HG02938 (cell line): ENCODE measurements around the gene CP.

Source experiments
- ATAC-seq: cut with Tn5 transposase; IDR thresholded peaks from one replicate; pipeline ENCODE4 v1.9.1; 2021; ENCODE audit warnings: mild to moderate bottlenecking, moderate library complexity; ENCODE audit not compliant: unreplicated experiment

CP gene

GRCh38 chr3:149186721-149187120 lies 34.9 kb downstream of the CP start:
- no peak for ATAC-seq

GRCh38 chr3:149186219-149186618 lies 35.4 kb downstream of the CP start:
- no peak for ATAC-seq

GRCh38 chr3:149181182-149181581 lies 40.4 kb downstream of the CP start:
- no peak for ATAC-seq

- ATAC-seq = no peak
These were observed 41.5 kb downstream of the CP start for GRCh38 chr3:149180057-149180573.

GRCh38 chr3:149179220-149179619 lies 42.4 kb downstream of the CP start:
- ATAC-seq = no peak

GRCh38 chr3:149177122-149177521 lies 44.5 kb downstream of the CP start:
- no peak for ATAC-seq

GRCh38 chr3:149174901-149175300 lies 46.7 kb downstream of the CP start:
- ATAC-seq = peak; percentile 94

- ATAC-seq = no peak
These were observed 51.0 kb downstream of the CP start for GRCh38 chr3:149170672-149171071.

GRCh38 chr3:149167898-149168297 lies 53.7 kb downstream of the CP start:
- ATAC-seq = no peak

- ATAC-seq = no peak
These were observed 58.6 kb downstream of the CP start for GRCh38 chr3:149163066-149163465.

GRCh38 chr3:149162007-149162406 lies 59.6 kb downstream of the CP start:
- no peak for ATAC-seq

- no peak for ATAC-seq
These were observed 60.8 kb downstream of the CP start for GRCh38 chr3:149160754-149161300.

- no peak for ATAC-seq
These were observed 68.2 kb downstream of the CP start for GRCh38 chr3:149153402-149153801.

GRCh38 chr3:149152420-149152819 lies 69.2 kb downstream of the CP start:
- ATAC-seq = peak; percentile 97

- ATAC-seq = no peak
These were observed 69.8 kb downstream of the CP start for GRCh38 chr3:149151843-149152242.

- ATAC-seq = no peak
These were observed 71.2 kb downstream of the CP start for GRCh38 chr3:149150436-149150835.

- ATAC-seq = peak; percentile 67
These were observed 75.7 kb downstream of the CP start for GRCh38 chr3:149145974-149146373.

GRCh38 chr3:149145356-149145755 lies 76.3 kb downstream of the CP start:
- peak; percentile 42 for ATAC-seq

GRCh38 chr3:149142682-149143081 lies 78.9 kb downstream of the CP start:
- no peak for ATAC-seq

GRCh38 chr3:149134575-149134974 lies 87.1 kb downstream of the CP start:
- no peak for ATAC-seq

GRCh38 chr3:149131589-149131988 lies 90.0 kb downstream of the CP start:
- ATAC-seq = no peak

GRCh38 chr3:149129326-149130205 lies 92.1 kb downstream of the CP start, which contains the start of gene HPS3:
Gene HPS3, plus strand, starts transcription at chr3:149129638. Its CDS starts 86 bp downstream, at chr3:149129724.
- peak; percentile 83 for ATAC-seq
